Right lobe of liver (tissue), 6 donors: ENCODE results near the gene NBAS. TPM values are rescaled to one million over a fixed set of nuclear protein-coding genes. Genes with fewer than 3 reads are reported as not detected.
"Not testable (repeated sequence)": the region's sequence is repeated elsewhere in the genome, so short reads cannot be mapped to it uniquely, and the experiment has no call there.

Source experiments
- ATAC-seq, 4 donors: fragments of 200-7000 bp; cut with Tn5 transposase; one replicate each; pipeline ENCODE4 v1.9.1; 2020; ENCODE audit warnings: mild to moderate bottlenecking in 4 of 4, moderate library complexity in 4 of 4
- DNase-seq, 3 donors: peaks; one replicate each; pipeline ENCODE4 v3.0.0-alpha.2; 2020
- H3K27ac ChIP-seq, 3 donors: fragments of 200-600 bp; one replicate each; pipeline ENCODE4 v1.8.0; 2022
- H3K27me3 ChIP-seq, 2 donors: fragments of 200-600 bp; one replicate each; pipeline ENCODE4 v1.8.0; 2022
- H3K36me3 ChIP-seq, 4 donors: fragments of 200-600 bp; sonication (generic) in 1 of 4; one replicate each; pipeline versions ENCODE4 v1.5.1 to v1.8.0; 2017 to 2022; ENCODE audit warnings: control low read depth in 1 of 4
- H3K4me1 ChIP-seq, 4 donors: fragments of 200-600 bp; sonication (generic) in 1 of 4; one replicate each; pipeline versions ENCODE4 v1.5.1 to v1.8.0; 2017 to 2022; ENCODE audit warnings: control low read depth in 1 of 4
- H3K4me3 ChIP-seq, 3 donors: fragments of 200-600 bp; one replicate each; pipeline ENCODE4 v1.8.0; 2022
- H3K9me3 ChIP-seq, 4 donors: fragments of 200-600 bp; sonication (generic) in 1 of 4; one replicate each; pipeline versions ENCODE4 v1.5.1 to v1.8.0; 2017 to 2022; ENCODE audit warnings: control low read depth in 1 of 4
- POLR2A ChIP-seq: fragments of 450-650 bp; IDR thresholded peaks from one replicate; pipeline ENCODE4 v1.6.1; 2017; ENCODE audit warnings: antibody characterized with exemption, mild to moderate bottlenecking
- WGBS: methylation state at CpG from one replicate; pipeline ENCODE4 v1.1.6; 2018; ENCODE audit warnings: low coverage, low lambda C conversion rate; ENCODE audit not compliant: insufficient coverage; ENCODE audit errors: missing lambda C conversion rate; 5-methylcytosine and 5-hydroxymethylcytosine counted together
- intact Hi-C, 2 donors: fragments of 100-400 bp; cut with DNase I; formaldehyde crosslinking; loops; one replicate each; pipeline versions ENCODE4 v1.11.2 to v1.14.1; 2022
- total RNA-seq, 6 experiments: library from RNA; depleted of rRNA in 2 of 6; stranded (reverse); fragments of >200 nt in 2 of 6; fragmentation: NEBNext Ultra II Directional in 3 of 6; extraction: Animal tissue kit (Norgen Biotek cat#: 25700) in 3 of 6; gene quantifications; one replicate each; pipeline versions ENCODE4 v1.1.0 to v1.2.4, GENCODE V29; 2016 to 2023
- TF ChIP-seq, protein P1 (sequence below), 4 donors: fragments of 200-600 bp in 3 of 4; fragments of 450-650 bp in 1 of 4; IDR thresholded peaks; one replicate each; pipeline versions ENCODE4 v1.5.1 to v1.8.0; 2016 to 2022; ENCODE audit warnings: antibody characterized with exemption in 4 of 4, mild to moderate bottlenecking in 2 of 4
- donor health status: DM: no; HTN: yes; CAD: no.
- donor health status: DM: no; HTN: no; CAD: no.
- donor health status: DM: no; HTN: no; CAD: no.
- donor health status: DM: no; HTN: yes; CAD: no.
- donor health status: DM: no; HTN: yes; CAD: no.

The NBAS gene
- total RNA-seq, 6 experiments from 2014 or later = 16.1 to 21.8 (median 18.5) TPM

DNA sequence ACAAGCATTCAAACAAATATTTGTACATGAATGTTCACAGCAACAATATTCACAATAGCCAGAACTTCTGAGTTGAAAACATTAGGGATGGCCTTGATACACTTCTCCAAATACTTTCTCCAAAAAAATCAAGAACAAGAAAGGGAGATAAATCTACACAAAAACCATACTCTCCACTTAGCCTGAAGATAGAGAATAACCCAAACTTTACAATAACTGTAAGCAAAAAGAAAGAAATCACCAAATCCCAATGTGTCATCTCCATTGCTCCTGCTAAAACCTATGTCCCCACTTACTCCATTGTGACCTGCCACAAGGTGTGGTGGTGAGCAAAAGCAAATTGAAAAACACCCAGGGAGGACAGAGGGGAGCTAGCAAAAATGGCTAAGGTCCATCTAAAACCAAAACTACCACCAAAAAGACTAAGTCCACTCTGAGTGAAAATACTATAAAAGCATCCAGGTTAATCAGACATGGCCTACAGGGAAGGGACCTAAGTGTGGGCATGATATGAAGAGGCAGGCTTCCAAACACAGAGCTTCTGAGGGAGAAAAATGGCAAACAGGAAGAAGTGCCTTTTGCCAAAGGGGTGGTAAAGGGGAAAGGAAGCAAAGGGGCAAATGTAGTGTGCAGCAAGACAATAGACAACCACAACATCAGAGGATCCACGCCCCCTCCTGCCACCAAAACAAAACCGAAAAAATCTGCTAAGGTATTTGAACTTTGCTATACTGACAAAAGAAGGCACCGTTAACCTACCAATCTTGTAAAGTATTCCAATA lies 56.1 kb downstream of the NBAS start:
- Histone ChIP-seq H3K27me3 (no peaks in the 10 kb centered on the region), H3K9me3 (no peaks in the 10 kb centered on the region), H3K4me3 (no peak overlapping the region), H3K27ac (no peak overlapping the region), H3K36me3 (peaks cover 0 to 18% (median 4%) of the 10 kb centered on the region in 4 donors), H3K4me1 (no peaks in the 10 kb centered on the region)
- TF ChIP-seq, protein P1, sequence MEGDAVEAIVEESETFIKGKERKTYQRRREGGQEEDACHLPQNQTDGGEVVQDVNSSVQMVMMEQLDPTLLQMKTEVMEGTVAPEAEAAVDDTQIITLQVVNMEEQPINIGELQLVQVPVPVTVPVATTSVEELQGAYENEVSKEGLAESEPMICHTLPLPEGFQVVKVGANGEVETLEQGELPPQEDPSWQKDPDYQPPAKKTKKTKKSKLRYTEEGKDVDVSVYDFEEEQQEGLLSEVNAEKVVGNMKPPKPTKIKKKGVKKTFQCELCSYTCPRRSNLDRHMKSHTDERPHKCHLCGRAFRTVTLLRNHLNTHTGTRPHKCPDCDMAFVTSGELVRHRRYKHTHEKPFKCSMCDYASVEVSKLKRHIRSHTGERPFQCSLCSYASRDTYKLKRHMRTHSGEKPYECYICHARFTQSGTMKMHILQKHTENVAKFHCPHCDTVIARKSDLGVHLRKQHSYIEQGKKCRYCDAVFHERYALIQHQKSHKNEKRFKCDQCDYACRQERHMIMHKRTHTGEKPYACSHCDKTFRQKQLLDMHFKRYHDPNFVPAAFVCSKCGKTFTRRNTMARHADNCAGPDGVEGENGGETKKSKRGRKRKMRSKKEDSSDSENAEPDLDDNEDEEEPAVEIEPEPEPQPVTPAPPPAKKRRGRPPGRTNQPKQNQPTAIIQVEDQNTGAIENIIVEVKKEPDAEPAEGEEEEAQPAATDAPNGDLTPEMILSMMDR (IDR thresholded peaks at IDR 0.05) = no peak
- TF ChIP-seq POLR2A = no peak
- intact Hi-C loops = no loop called here
- WGBS = 96% methylated on average over 3 of the region's 3 CpGs
- ATAC-seq (no peak), DNase-seq (no peak)

DNA sequence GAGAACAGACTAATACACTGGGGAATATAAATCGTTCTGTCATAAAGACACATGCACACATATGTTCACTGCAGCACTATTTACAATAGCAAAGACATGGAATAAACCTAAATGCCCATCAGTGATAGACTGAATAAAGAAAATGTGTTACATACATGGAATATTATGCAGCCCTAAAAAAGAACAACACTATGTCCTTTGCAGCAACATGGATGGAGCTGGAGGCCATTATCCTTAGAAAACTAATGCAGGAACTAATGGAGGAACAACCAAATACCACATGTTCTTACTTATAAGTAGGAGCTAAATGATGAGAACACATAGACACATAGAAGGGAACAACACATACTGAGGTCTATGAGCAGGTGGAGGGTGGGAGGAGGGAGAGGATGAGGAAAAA lies 61.9 kb downstream of the NBAS start:
- H3K4me1 ChIP-seq, H3K27me3 ChIP-seq, H3K27ac ChIP-seq, intact Hi-C loops, H3K4me3 ChIP-seq, H3K9me3 ChIP-seq, DNase-seq, ATAC-seq: not testable (repeated sequence)
- H3K36me3 ChIP-seq = peaks cover 0 to 16% (median 4%) of the 10 kb centered on the region in 4 donors
- WGBS = 100% methylated on average over 1 of the region's 1 CpG

DNA sequence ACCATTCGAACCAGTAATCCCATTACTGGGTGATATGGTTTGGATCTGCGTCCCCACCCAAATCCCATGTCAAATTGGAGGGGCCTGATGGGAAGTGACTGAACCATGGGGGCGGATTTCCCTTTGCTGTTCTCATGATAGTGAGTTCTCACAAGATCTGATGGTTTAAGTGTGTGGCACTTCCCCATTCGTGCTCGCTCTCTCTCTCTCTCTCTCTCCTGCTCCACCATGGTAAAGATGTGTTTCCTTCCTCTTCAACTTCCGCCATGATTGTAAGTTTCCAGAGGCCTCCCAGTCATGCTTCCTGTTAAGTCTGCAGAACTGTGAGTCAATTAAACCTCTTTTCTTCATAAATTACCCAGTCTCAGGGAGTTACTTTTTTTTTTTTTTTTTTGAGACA lies 62.6 kb downstream of the NBAS start:
- Histone ChIP-seq H3K36me3 (peaks cover 0 to 14% (median 4%) of the 10 kb centered on the region in 4 donors), H3K27ac (no peak overlapping the region), H3K4me1 (no peaks in the 10 kb centered on the region), H3K9me3 (no peaks in the 10 kb centered on the region), H3K27me3 (no peaks in the 10 kb centered on the region), H3K4me3 (no peak overlapping the region)
- no peak for TF ChIP-seq POLR2A
- TF ChIP-seq, protein P1 (IDR thresholded peaks at IDR 0.05) = no peak
- WGBS = 97% methylated on average over 6 of the region's 6 CpGs
- ATAC-seq (no peak), DNase-seq (no peak)
- intact Hi-C loops = no loop called here

DNA sequence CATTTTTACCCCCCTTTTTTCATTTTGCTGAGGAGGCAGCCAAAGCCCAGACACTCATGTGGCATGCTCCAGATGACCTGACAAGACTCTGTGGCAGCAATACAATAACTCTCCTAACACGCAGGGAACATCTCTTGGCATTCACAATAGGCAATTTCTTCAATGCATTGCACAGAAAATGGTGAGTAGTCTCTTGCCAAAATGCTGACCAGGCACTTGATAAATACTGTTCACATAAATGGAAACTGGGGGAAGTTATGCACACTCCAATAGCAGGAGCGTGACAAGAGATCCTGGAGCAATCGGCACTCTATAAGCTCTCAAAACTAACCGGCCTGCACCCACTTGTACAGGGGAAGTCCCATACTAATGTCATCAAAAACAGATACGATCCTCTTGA lies 66.3 kb downstream of the NBAS start:
- no peak overlapping the region for H3K27ac ChIP-seq
- TF ChIP-seq, protein P1 (IDR thresholded peaks at IDR 0.05) = no peak
- TF ChIP-seq POLR2A = no peak
- WGBS = 93% methylated on average over 4 of the region's 5 CpGs

DNA sequence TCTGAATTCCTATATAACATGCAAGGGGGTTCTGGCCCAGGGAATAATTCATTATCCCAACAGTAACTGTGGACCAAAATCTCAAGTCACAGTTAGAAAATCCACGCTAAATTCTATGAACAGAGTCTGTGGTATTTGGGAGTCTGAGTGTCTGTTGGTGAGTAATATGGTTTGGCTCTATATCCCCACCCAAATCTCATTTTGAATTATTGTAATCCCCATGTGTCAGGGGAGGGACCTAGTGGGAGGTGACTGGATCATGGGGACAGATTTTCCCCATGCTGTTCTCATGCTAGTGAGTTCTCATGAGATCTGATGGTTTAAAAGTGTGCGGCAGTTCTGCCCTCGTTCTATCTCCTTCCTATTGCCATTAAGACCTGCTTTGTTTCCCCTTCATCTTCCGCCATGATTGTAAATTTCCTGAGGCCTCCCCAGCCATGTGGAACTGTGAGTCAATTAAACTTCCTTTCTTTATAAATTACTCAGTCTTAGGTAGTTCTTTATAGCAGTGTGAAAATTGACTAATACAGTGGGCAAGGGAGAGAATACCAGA lies 68.3 kb downstream of the NBAS start:
- WGBS = 100% methylated on average over 4 of the region's 4 CpGs
- ATAC-seq (no peak), DNase-seq (no peak)
- TF ChIP-seq, protein P1 (IDR thresholded peaks at IDR 0.05) = no peak
- no peak for TF ChIP-seq POLR2A
- Histone ChIP-seq H3K36me3 (peaks cover 0 to under 1% (median 0%) of the 10 kb centered on the region in 4 donors), H3K4me1 (no peaks in the 10 kb centered on the region), H3K27me3 (no peaks in the 10 kb centered on the region), H3K9me3 (no peaks in the 10 kb centered on the region), H3K4me3 (no peak overlapping the region), H3K27ac (no peak overlapping the region)
- intact Hi-C loops = no loop called here

More for the DNA sequence above, 66.3 kb downstream of the NBAS start:
- no peak overlapping the region for H3K4me3 ChIP-seq
- ATAC-seq = no peak
- no peaks in the 10 kb centered on the region for H3K9me3 ChIP-seq
- H3K36me3 ChIP-seq = no peaks in the 10 kb centered on the region
- DNase-seq = no peak
- H3K4me1 ChIP-seq = no peaks in the 10 kb centered on the region
- no peaks in the 10 kb centered on the region for H3K27me3 ChIP-seq
- intact Hi-C loops = no loop called here
